ENCODE measurements around the gene BBX. TPM values are rescaled to one million over a fixed set of nuclear protein-coding genes. Genes with fewer than 3 reads are reported as not detected.
A peak's percentile ranks its signal among the peaks of the same experiment; 100 is the strongest.
"Not testable (repeated sequence)": the region's sequence is repeated elsewhere in the genome, so short reads cannot be mapped to it uniquely, and the experiment has no call there.

Gene BBX
- total and polyA plus RNA-seq, 7 experiments from 2014 or later = 44.3 to 120 (median 93.4) TPM

GRCh38 chr3:107548601-107549000 is 25.8 kb downstream of the BBX start:
- no peaks in the 10 kb centered on the region for H3K4me1 ChIP-seq (ENCODE audit: control insufficient read depth in 2 of 2, insufficient read depth in 2 of 2, low read length in 2 of 2)
- H3K27ac Mint-ChIP-seq = no peak overlapping the region
- no peak for DNase-seq
- peaks cover 0 to 6% (median 1%) of the 10 kb centered on the region in 11 donors for H3K9me3 Mint-ChIP-seq
- H3K27ac ChIP-seq (ENCODE audit: low read depth, low read length) = no peak overlapping the region
- no peaks in the 10 kb centered on the region for H3K27me3 ChIP-seq (ENCODE audit: control insufficient read depth in 2 of 2, insufficient read depth in 2 of 2, low read length in 2 of 2)
- no peak overlapping the region for H3K4me3 Mint-ChIP-seq
- no peaks in the 10 kb centered on the region for H3K9me3 ChIP-seq (ENCODE audit: control insufficient read depth in 2 of 3, low read length in 3 of 3)
- intact Hi-C loops (cut with micrococcal nuclease) = no loop called here
- H3K27me3 Mint-ChIP-seq = no peaks in the 10 kb centered on the region
- peaks cover 3 to 66% (median 48%) of the 10 kb centered on the region in 7 donors for H3K4me1 Mint-ChIP-seq
- CTCF ChIA-PET = interaction anchor here (1.1 kb wide), 1 partner anchor 25 kb away, joined by 3 read pairs; no protein-coding TSS in a partner anchor
- no peak for ATAC-seq
- H3K36me3 ChIP-seq (ENCODE audit: control insufficient read depth in 2 of 3, insufficient read depth in 3 of 3, low read length in 3 of 3) = no peaks in the 10 kb centered on the region
- POLR2A ChIA-PET = no interaction called here
- H3K4me3 ChIP-seq (ENCODE audit: low read length) = no peak overlapping the region
- peaks cover 7 to 25% (median 17%) of the 10 kb centered on the region in 5 donors for H3K36me3 Mint-ChIP-seq

- no peak overlapping the region for H3K4me3 Mint-ChIP-seq
- CTCF ChIA-PET = no interaction called here
These were observed 32.6 kb downstream of the BBX start for GRCh38 chr3:107555359-107555758.

DNA sequence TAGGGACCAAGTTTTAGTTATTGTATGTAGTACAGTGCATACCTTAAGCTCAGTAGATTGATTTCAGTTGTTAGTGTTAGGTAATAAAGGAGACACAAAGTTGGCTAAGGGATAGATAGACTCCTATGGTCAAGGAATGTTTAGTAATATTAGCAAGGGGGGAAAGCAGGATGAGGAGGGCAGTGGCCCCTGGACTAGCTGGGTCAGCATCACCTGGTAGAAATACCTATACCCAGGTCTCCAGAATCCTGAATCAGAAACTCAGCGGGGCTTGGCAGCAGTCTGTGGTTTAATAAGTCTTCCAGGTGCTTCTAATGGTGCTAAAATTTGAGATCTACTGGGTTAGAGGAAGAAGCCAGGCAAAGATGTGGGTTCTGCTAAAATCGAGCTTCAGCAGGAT is 35.0 kb downstream of the BBX start:
- no peaks in the 10 kb centered on the region for H3K36me3 ChIP-seq (ENCODE audit: control insufficient read depth in 2 of 3, insufficient read depth in 3 of 3, low read length in 3 of 3)
- intact Hi-C loops (cut with micrococcal nuclease) = no loop called here
- no peak for ATAC-seq
- POLR2A ChIA-PET = interaction anchor here (1.4 kb wide), 1 partner anchor 32 kb away, joined by 3 read pairs; no protein-coding TSS in a partner anchor
- CTCF ChIA-PET = no interaction called here
- no peak for DNase-seq
- no peaks in the 10 kb centered on the region for H3K27me3 ChIP-seq (ENCODE audit: control insufficient read depth in 2 of 2, insufficient read depth in 2 of 2, low read length in 2 of 2)
- no peaks in the 10 kb centered on the region for H3K4me1 ChIP-seq (ENCODE audit: control insufficient read depth in 2 of 2, insufficient read depth in 2 of 2, low read length in 2 of 2)
- no peaks in the 10 kb centered on the region for H3K9me3 ChIP-seq (ENCODE audit: control insufficient read depth in 2 of 3, low read length in 3 of 3)
- H3K9me3 Mint-ChIP-seq = no peaks in the 10 kb centered on the region
- H3K4me1 Mint-ChIP-seq = peaks cover 4 to 83% (median 60%) of the 10 kb centered on the region in 7 donors
- no peak overlapping the region for H3K4me3 ChIP-seq (ENCODE audit: low read length)
- peaks cover 0 to 20% (median 0%) of the 10 kb centered on the region in 5 donors for H3K36me3 Mint-ChIP-seq
- H3K27me3 Mint-ChIP-seq = no peaks in the 10 kb centered on the region
- no peak overlapping the region for H3K4me3 Mint-ChIP-seq
- H3K27ac Mint-ChIP-seq = peak overlapping the region in 2 of 9 donors; percentile 4 to 10
- no peak overlapping the region for H3K27ac ChIP-seq (ENCODE audit: low read depth, low read length)

More at GRCh38 chr3:107555359-107555758, 32.6 kb downstream of the BBX start:
- DNase-seq (no peak), ATAC-seq (no peak)
- Histone ChIP-seq H3K27ac (ENCODE audit: low read depth, low read length) (no peak overlapping the region), H3K36me3 (ENCODE audit: control insufficient read depth in 2 of 3, insufficient read depth in 3 of 3, low read length in 3 of 3) (no peaks in the 10 kb centered on the region), H3K27me3 (ENCODE audit: control insufficient read depth in 2 of 2, insufficient read depth in 2 of 2, low read length in 2 of 2) (no peaks in the 10 kb centered on the region), H3K4me1 (ENCODE audit: control insufficient read depth in 2 of 2, insufficient read depth in 2 of 2, low read length in 2 of 2) (no peaks in the 10 kb centered on the region), H3K9me3 (ENCODE audit: control insufficient read depth in 2 of 3, low read length in 3 of 3) (no peaks in the 10 kb centered on the region), H3K4me3 (ENCODE audit: low read length) (no peak overlapping the region)
- intact Hi-C loops (cut with micrococcal nuclease) = loop anchor here in 1 of 2 donors (2.0 kb wide), 1 partner anchor 17 kb away; no protein-coding TSS in a partner anchor
- POLR2A ChIA-PET = interaction anchor here (0.7 kb wide), 1 partner anchor 110 kb away, joined by 3 read pairs; no protein-coding TSS in a partner anchor
- Mint-ChIP-seq H3K4me1 (peaks cover 4 to 73% (median 47%) of the 10 kb centered on the region in 7 donors), H3K9me3 (no peaks in the 10 kb centered on the region), H3K36me3 (peaks cover 0 to 23% (median 0%) of the 10 kb centered on the region in 5 donors), H3K27ac (no peak overlapping the region), H3K27me3 (no peaks in the 10 kb centered on the region)

GRCh38 chr3:107560166-107560565 is 37.4 kb downstream of the BBX start:
- POLR2A ChIA-PET = no interaction called here
- intact Hi-C loops (cut with micrococcal nuclease) = no loop called here
- Mint-ChIP-seq H3K27me3 (no peaks in the 10 kb centered on the region), H3K36me3 (peaks cover 0 to 18% (median 0%) of the 10 kb centered on the region in 5 donors), H3K4me3 (no peak overlapping the region), H3K4me1 (peaks cover 4 to 89% (median 64%) of the 10 kb centered on the region in 7 donors), H3K9me3 (no peaks in the 10 kb centered on the region), H3K27ac (peak overlapping the region in 2 of 9 donors; percentile 64 to 67)
- H3K27me3 ChIP-seq (ENCODE audit: control insufficient read depth in 2 of 2, insufficient read depth in 2 of 2, low read length in 2 of 2) = no peaks in the 10 kb centered on the region
- no peak for DNase-seq
- H3K36me3 ChIP-seq (ENCODE audit: control insufficient read depth in 2 of 3, insufficient read depth in 3 of 3, low read length in 3 of 3) = no peaks in the 10 kb centered on the region
- CTCF ChIA-PET = no interaction called here
- no peaks in the 10 kb centered on the region for H3K4me1 ChIP-seq (ENCODE audit: control insufficient read depth in 2 of 2, insufficient read depth in 2 of 2, low read length in 2 of 2)
- no peak overlapping the region for H3K27ac ChIP-seq (ENCODE audit: low read depth, low read length)
- no peak for ATAC-seq
- no peaks in the 10 kb centered on the region for H3K9me3 ChIP-seq (ENCODE audit: control insufficient read depth in 2 of 3, low read length in 3 of 3)
- no peak overlapping the region for H3K4me3 ChIP-seq (ENCODE audit: low read length)

GRCh38 chr3:107561980-107562379 is 39.2 kb downstream of the BBX start:
- H3K27ac Mint-ChIP-seq = peak overlapping the region in 1 of 9 donors; percentile 16
- no peaks in the 10 kb centered on the region for H3K27me3 Mint-ChIP-seq
- H3K36me3 Mint-ChIP-seq = peaks cover 0 to 15% (median 0%) of the 10 kb centered on the region in 5 donors
- ChIA-PET POLR2A (no interaction called here), CTCF (no interaction called here)
- intact Hi-C loops (cut with micrococcal nuclease) = no loop called here
- H3K4me1 Mint-ChIP-seq = peaks cover 4 to 83% (median 67%) of the 10 kb centered on the region in 7 donors
- no peaks in the 10 kb centered on the region for H3K36me3 ChIP-seq (ENCODE audit: control insufficient read depth in 2 of 3, insufficient read depth in 3 of 3, low read length in 3 of 3)
- no peaks in the 10 kb centered on the region for H3K27me3 ChIP-seq (ENCODE audit: control insufficient read depth in 2 of 2, insufficient read depth in 2 of 2, low read length in 2 of 2)
- no peak overlapping the region for H3K4me3 Mint-ChIP-seq
- DNase-seq (no peak), ATAC-seq (no peak)
- H3K9me3 Mint-ChIP-seq = no peaks in the 10 kb centered on the region
- no peak overlapping the region for H3K4me3 ChIP-seq (ENCODE audit: low read length)
- no peaks in the 10 kb centered on the region for H3K4me1 ChIP-seq (ENCODE audit: control insufficient read depth in 2 of 2, insufficient read depth in 2 of 2, low read length in 2 of 2)
- H3K9me3 ChIP-seq (ENCODE audit: control insufficient read depth in 2 of 3, low read length in 3 of 3) = no peaks in the 10 kb centered on the region
- no peak overlapping the region for H3K27ac ChIP-seq (ENCODE audit: low read depth, low read length)

DNA sequence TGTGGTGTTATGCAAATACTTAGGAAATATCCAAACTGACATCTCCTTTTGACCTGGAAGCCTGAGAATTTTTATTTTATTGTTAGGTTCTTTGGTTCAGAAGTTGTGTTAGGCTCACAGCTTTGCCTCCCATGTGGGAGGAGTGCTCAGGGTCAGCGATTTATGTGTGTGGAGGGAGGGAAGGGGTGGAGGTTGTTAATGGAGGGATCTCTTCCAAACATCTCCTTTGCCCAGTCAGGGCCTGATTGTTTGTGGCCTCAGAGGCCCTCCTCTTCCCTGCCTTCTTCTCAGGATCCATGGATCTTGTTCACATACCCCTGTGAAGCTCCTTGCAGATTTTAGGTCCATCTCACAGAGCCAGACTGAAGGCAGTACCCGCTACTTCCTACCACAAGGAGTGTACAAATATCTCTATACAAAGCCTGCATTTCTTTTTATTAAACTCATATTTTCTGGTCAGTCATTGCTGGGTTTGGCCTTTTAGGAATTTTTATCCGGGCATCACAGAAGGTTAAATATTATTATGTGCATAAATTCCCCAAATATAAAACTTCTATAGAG is 40.3 kb downstream of the BBX start:
- no peak overlapping the region for H3K4me3 Mint-ChIP-seq
- DNase-seq (no peak), ATAC-seq (no peak)
- H3K27ac ChIP-seq (ENCODE audit: low read depth, low read length) = no peak overlapping the region
- H3K4me1 Mint-ChIP-seq = peaks cover 4 to 86% (median 65%) of the 10 kb centered on the region in 7 donors
- H3K27me3 ChIP-seq (ENCODE audit: control insufficient read depth in 2 of 2, insufficient read depth in 2 of 2, low read length in 2 of 2) = no peaks in the 10 kb centered on the region
- peak overlapping the region in 3 of 9 donors; percentile 12 to 16 (median 13) for H3K27ac Mint-ChIP-seq
- H3K4me3 ChIP-seq (ENCODE audit: low read length) = no peak overlapping the region
- H3K4me1 ChIP-seq (ENCODE audit: control insufficient read depth in 2 of 2, insufficient read depth in 2 of 2, low read length in 2 of 2) = no peaks in the 10 kb centered on the region
- intact Hi-C loops (cut with micrococcal nuclease) = no loop called here
- no peaks in the 10 kb centered on the region for H3K9me3 Mint-ChIP-seq
- CTCF ChIA-PET = interaction anchor here (0.7 kb wide), 1 partner anchor 29 kb away, joined by 3 read pairs; no protein-coding TSS in a partner anchor
- POLR2A ChIA-PET = no interaction called here
- H3K27me3 Mint-ChIP-seq = no peaks in the 10 kb centered on the region
- peaks cover 0 to 19% (median 0%) of the 10 kb centered on the region in 5 donors for H3K36me3 Mint-ChIP-seq
- H3K36me3 ChIP-seq (ENCODE audit: control insufficient read depth in 2 of 3, insufficient read depth in 3 of 3, low read length in 3 of 3) = no peaks in the 10 kb centered on the region
- no peaks in the 10 kb centered on the region for H3K9me3 ChIP-seq (ENCODE audit: control insufficient read depth in 2 of 3, low read length in 3 of 3)

- H3K36me3 ChIP-seq (ENCODE audit: control insufficient read depth in 2 of 3, insufficient read depth in 3 of 3, low read length in 3 of 3); H3K9me3 ChIP-seq (ENCODE audit: control insufficient read depth in 2 of 3, low read length in 3 of 3); ATAC-seq; H3K4me3 ChIP-seq (ENCODE audit: low read length); H3K27ac ChIP-seq (ENCODE audit: low read depth, low read length); H3K9me3 Mint-ChIP-seq; H3K4me3 Mint-ChIP-seq; H3K4me1 ChIP-seq (ENCODE audit: control insufficient read depth in 2 of 2, insufficient read depth in 2 of 2, low read length in 2 of 2); H3K27me3 Mint-ChIP-seq; POLR2A ChIA-PET; H3K27ac Mint-ChIP-seq; intact Hi-C loops (cut with micrococcal nuclease); H3K27me3 ChIP-seq (ENCODE audit: control insufficient read depth in 2 of 2, insufficient read depth in 2 of 2, low read length in 2 of 2); DNase-seq: not testable (repeated sequence)
- Mint-ChIP-seq H3K36me3 (peaks cover 0 to 13% (median 0%) of the 10 kb centered on the region in 5 donors), H3K4me1 (peaks cover 0 to 80% (median 62%) of the 10 kb centered on the region in 7 donors)
- CTCF ChIA-PET = interaction anchor here (0.8 kb wide), 1 partner anchor 11 kb away, joined by 3 read pairs; no protein-coding TSS in a partner anchor
These were observed 42.5 kb downstream of the BBX start for GRCh38 chr3:107565244-107565643.

Data from naive thymus-derived CD4-positive, alpha-beta T cell (primary cell).